Measurements from ENCODE around the gene NF2.

- no peak for TF ChIP-seq POLR2A (IDR thresholded peaks at IDR 0.05; ENCODE audit: low read depth, low read length)
- no peak for TF ChIP-seq POLR2AphosphoS5 (IDR thresholded peaks at IDR 0.05; ENCODE audit: low read depth, low read length)
- no peak for TF ChIP-seq TAF1 (IDR thresholded peaks at IDR 0.05; ENCODE audit: low read depth, low read length)
These were observed 35.2 kb downstream of the NF2 start for GRCh38 chr22:29638678-29639077.
